GM12892 (cell line): ENCODE data around the gene ADGRF1.

ENCODE experiments used
- POLR2A ChIP-seq: IDR thresholded peaks from 2 replicates; pipeline ENCODE4 v1.6.1; 2011; ENCODE audit warnings: low read depth, low read length, control low read depth
- POLR2AphosphoS5 ChIP-seq: IDR thresholded peaks from 2 replicates; pipeline ENCODE4 v1.6.1; 2011; ENCODE audit warnings: low read depth, low read length, control low read depth

DNA sequence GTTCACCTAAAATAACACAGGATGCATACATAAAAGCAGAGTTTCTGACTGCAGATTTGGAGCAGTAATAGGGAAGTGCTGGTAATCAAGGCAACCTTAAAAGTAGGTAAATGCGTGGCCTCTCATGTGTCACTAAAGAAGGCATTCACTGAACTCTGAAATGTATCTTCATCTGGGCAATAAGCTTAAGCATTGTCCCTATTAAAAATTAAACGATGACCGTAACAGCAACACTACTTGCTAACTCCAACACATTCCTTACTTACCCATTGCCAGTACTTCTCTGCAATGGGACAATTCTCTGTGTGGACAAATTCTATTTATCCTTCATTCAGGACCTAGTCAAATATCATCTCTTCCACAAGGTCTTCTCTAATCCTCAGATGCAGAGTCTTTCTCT lies 19.9 kb downstream of the ADGRF1 start:
- TF ChIP-seq POLR2A (no peak), POLR2AphosphoS5 (no peak)
